ENCODE measurements around the gene ZDHHC17. TPM values are rescaled to one million over a fixed set of nuclear protein-coding genes. Genes with fewer than 3 reads are reported as not detected.
A peak's percentile ranks its signal among the peaks of the same experiment; 100 is the strongest.

ZDHHC17 gene
- total RNA-seq, 1 donor from 2014 or later = 26.1 TPM

DNA sequence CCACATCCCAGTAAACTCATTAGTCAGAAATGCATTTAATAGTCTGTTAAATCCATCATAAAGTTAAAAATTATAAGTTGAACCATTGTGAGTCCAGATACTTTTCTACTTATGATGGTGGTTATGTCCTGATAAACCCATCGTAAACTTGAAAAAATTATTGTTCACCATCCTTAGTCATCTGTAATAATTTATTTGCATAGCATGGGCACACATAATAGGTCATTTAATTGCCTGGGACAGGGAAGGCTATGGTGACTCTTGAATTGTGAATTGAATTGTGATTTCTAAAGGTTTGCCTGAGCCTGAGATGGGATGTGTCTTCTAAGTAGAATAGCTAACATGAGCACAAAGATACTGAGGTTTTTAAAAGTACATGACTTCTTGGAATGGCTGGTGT, 21.5 kb downstream of the ZDHHC17 start:
- no peak for FAIRE-seq
- no peaks in the 10 kb centered on the region for H3K27me3 ChIP-seq (ENCODE audit: control insufficient read depth, insufficient read depth, low read length)
- H3K4me3 ChIP-seq (ENCODE audit: low read depth, low read length) = no peak overlapping the region
- TF ChIP-seq, protein P1, sequence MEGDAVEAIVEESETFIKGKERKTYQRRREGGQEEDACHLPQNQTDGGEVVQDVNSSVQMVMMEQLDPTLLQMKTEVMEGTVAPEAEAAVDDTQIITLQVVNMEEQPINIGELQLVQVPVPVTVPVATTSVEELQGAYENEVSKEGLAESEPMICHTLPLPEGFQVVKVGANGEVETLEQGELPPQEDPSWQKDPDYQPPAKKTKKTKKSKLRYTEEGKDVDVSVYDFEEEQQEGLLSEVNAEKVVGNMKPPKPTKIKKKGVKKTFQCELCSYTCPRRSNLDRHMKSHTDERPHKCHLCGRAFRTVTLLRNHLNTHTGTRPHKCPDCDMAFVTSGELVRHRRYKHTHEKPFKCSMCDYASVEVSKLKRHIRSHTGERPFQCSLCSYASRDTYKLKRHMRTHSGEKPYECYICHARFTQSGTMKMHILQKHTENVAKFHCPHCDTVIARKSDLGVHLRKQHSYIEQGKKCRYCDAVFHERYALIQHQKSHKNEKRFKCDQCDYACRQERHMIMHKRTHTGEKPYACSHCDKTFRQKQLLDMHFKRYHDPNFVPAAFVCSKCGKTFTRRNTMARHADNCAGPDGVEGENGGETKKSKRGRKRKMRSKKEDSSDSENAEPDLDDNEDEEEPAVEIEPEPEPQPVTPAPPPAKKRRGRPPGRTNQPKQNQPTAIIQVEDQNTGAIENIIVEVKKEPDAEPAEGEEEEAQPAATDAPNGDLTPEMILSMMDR (IDR thresholded peaks at IDR 0.05; ENCODE audit: insufficient read depth, low read length, severe bottlenecking) = no peak
- no peaks in the 10 kb centered on the region for H3K36me3 ChIP-seq (ENCODE audit: control insufficient read depth, insufficient read depth, low read length)
- no peak for DNase-seq (ENCODE audit: low read depth)

- FAIRE-seq = no peak
Observed at GRCh38 chr12:76786986-76787385, 23.1 kb downstream of the ZDHHC17 start.

GRCh38 chr12:76787689-76788088, 23.8 kb downstream of the ZDHHC17 start:
- TF ChIP-seq, protein P1 (IDR thresholded peaks at IDR 0.05; ENCODE audit: insufficient read depth, low read length, severe bottlenecking) = no peak
- no peak for DNase-seq (ENCODE audit: low read depth)
- Histone ChIP-seq H3K4me3 (ENCODE audit: low read depth, low read length) (no peak overlapping the region), H3K27me3 (ENCODE audit: control insufficient read depth, insufficient read depth, low read length) (no peaks in the 10 kb centered on the region), H3K36me3 (ENCODE audit: control insufficient read depth, insufficient read depth, low read length) (no peaks in the 10 kb centered on the region)
- FAIRE-seq = no peak

More at GRCh38 chr12:76786986-76787385, 23.1 kb downstream of the ZDHHC17 start:
- Histone ChIP-seq H3K36me3 (ENCODE audit: control insufficient read depth, insufficient read depth, low read length) (no peaks in the 10 kb centered on the region), H3K4me3 (ENCODE audit: low read depth, low read length) (no peak overlapping the region), H3K27me3 (ENCODE audit: control insufficient read depth, insufficient read depth, low read length) (no peaks in the 10 kb centered on the region)
- TF ChIP-seq, protein P1 (IDR thresholded peaks at IDR 0.05; ENCODE audit: insufficient read depth, low read length, severe bottlenecking) = no peak
- no peak for DNase-seq (ENCODE audit: low read depth)

DNA sequence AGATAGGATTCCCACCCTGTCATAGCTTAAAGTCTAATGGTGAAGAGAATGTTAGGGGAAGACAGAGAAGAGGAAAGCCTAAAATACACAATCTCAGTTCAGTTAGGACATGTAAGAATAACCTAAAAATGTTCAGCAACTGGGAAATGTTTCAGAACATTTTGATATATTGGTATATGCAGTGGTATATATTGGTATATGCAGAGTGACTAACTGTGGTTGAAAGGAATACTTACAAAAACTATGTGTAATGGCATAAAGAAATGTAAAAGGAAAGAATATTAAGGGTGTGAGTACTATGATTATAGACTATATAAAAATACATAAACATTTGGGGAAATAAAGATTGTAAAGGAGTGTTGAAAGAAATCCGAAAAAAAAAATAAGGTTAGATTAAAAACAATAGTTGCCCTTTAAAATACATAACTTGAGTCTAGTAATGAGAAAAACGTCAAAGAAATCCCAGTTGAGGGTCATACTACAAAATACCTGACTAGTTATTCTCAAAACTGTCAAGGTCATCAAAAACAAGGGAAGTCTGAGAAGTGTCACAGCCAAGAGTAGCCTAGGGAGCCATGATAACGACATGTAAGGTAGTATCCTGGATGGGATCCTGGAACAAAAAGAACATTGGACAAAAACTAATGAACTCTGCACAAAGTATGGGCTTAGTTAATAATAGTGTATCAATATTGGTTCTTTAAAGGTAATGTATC, 25.6 kb downstream of the ZDHHC17 start:
- TF ChIP-seq, protein P1 (IDR thresholded peaks at IDR 0.05; ENCODE audit: insufficient read depth, low read length, severe bottlenecking) = no peak
- no peak for FAIRE-seq
- no peak overlapping the region for H3K4me3 ChIP-seq (ENCODE audit: low read depth, low read length)

GRCh38 chr12:76790564-76791552, 26.9 kb downstream of the ZDHHC17 start:
- TF ChIP-seq, protein P1 (IDR thresholded peaks at IDR 0.05; ENCODE audit: insufficient read depth, low read length, severe bottlenecking) = no peak
- H3K27me3 ChIP-seq (ENCODE audit: control insufficient read depth, insufficient read depth, low read length) = no peaks in the 10 kb centered on the region
- FAIRE-seq (no peak), DNase-seq (ENCODE audit: low read depth) (peak; percentile 39)
- no peaks in the 10 kb centered on the region for H3K36me3 ChIP-seq (ENCODE audit: control insufficient read depth, insufficient read depth, low read length)
- no peak overlapping the region for H3K4me3 ChIP-seq (ENCODE audit: low read depth, low read length)

More for the DNA sequence above, 25.6 kb downstream of the ZDHHC17 start:
- Histone ChIP-seq H3K36me3 (ENCODE audit: control insufficient read depth, insufficient read depth, low read length) (no peaks in the 10 kb centered on the region), H3K27me3 (ENCODE audit: control insufficient read depth, insufficient read depth, low read length) (no peaks in the 10 kb centered on the region)
- DNase-seq (ENCODE audit: low read depth) = no peak

Measured in bronchial epithelial cell (primary cell).